IPS-20b (cell line): ENCODE measurements around the gene ZIC2.
A peak's percentile ranks its signal among the peaks of the same experiment; 100 is the strongest.

Experiments
- H3K27ac ChIP-seq: one replicate; pipeline ENCODE4 v1.5.1; 2013; ENCODE audit warnings: low read length
- H3K27me3 ChIP-seq: 2 replicates; pipeline ENCODE4 v1.6.1; 2013; ENCODE audit warnings: mild to moderate bottlenecking, low read length, inconsistent platforms; ENCODE audit not compliant: insufficient read depth
- H3K36me3 ChIP-seq: 2 replicates; pipeline ENCODE4 v1.6.1; 2013; ENCODE audit warnings: low read depth, mild to moderate bottlenecking, inconsistent platforms, low read length, moderate library complexity; ENCODE audit not compliant: insufficient read depth
- H3K4me1 ChIP-seq: 2 replicates; pipeline ENCODE4 v1.6.1; 2013; ENCODE audit warnings: mild to moderate bottlenecking, control low read depth, inconsistent platforms, low read length, moderate library complexity; ENCODE audit not compliant: insufficient read depth
- H3K4me3 ChIP-seq: 2 replicates; pipeline ENCODE4 v1.5.1; 2013; ENCODE audit warnings: mild to moderate bottlenecking, low read length, inconsistent platforms
- H3K9ac ChIP-seq: 2 replicates; pipeline ENCODE4 v1.6.1; 2013; ENCODE audit warnings: low read depth, mild to moderate bottlenecking, inconsistent platforms, low read length, moderate library complexity
- H3K9me3 ChIP-seq: 2 replicates; pipeline ENCODE4 v1.6.1; 2013; ENCODE audit warnings: mild to moderate bottlenecking, low read depth, low read length, inconsistent platforms; ENCODE audit not compliant: insufficient read depth

The ZIC2 gene

GRCh38 chr13:99969919-99970650 lies 11.5 kb upstream of the ZIC2 start:
- Histone ChIP-seq H3K36me3 (peaks cover 43% of the 10 kb centered on the region), H3K27me3 (peaks cover 48% of the 10 kb centered on the region), H3K27ac (no peak overlapping the region), H3K9me3 (no peaks in the 10 kb centered on the region), H3K4me3 (peak overlapping the region; percentile 94), H3K9ac (peak overlapping the region; percentile 96; the same call in 1 of the 2 replicates), H3K4me1 (peaks cover 33% of the 10 kb centered on the region; the same call in 1 of the 2 replicates)

- Histone ChIP-seq H3K9ac (peak overlapping the region; percentile 79; the same call in 1 of the 2 replicates), H3K9me3 (no peaks in the 10 kb centered on the region), H3K27ac (peak overlapping the region; percentile 18), H3K4me1 (peaks cover 41% of the 10 kb centered on the region; the same call in 1 of the 2 replicates), H3K27me3 (peaks cover 56% of the 10 kb centered on the region), H3K36me3 (peaks cover 35% of the 10 kb centered on the region), H3K4me3 (peak overlapping the region; percentile 94)
Measured at GRCh38 chr13:99970651-99971575, 10.7 kb upstream of the ZIC2 start.

DNA sequence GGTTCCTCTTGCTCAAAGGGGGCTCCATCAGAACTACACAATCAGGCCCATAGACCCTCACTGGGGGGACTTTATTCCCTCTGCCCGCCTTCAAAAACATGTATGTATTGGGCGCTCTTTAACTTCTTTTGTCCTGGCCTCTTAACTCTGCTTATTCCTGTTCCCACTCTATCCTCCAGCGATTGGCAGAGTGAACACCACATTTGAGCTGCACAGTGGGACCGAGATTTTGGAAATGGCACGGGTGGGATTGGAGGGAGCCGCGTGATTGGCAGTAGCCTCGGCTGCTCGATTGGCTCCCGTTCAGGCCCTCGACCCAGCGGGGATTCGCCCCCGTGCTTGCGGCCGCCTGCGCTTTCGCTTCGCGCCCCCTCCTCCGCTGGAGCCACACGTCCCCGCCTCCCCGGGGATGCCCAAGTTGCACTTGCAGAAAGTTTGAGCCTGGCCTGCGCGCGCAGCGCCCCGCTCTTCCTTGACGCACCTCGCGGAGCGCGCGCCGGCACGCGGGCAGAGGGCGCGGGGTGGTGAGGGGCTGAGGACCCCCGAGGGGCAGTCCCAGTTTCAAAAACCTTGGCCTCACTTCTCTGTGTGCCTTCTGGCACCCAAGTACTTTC lies 9.9 kb upstream of the ZIC2 start, which contains the start of gene ZIC5:
TSS of gene ZIC5 (minus strand) at position 192 of the 614 bp plus-strand sequence. CDS start at position 28, 164 bp downstream.
- peaks cover 64% of the 10 kb centered on the region for H3K27me3 ChIP-seq
- peaks cover 27% of the 10 kb centered on the region for H3K36me3 ChIP-seq
- H3K9ac ChIP-seq, result peak within 1 kb of the TSS; percentile 79; the same call in 1 of the 2 replicates
- peaks cover 43% of the 10 kb centered on the region; the same call in 1 of the 2 replicates for H3K4me1 ChIP-seq
- H3K4me3 ChIP-seq, result peak within 1 kb of the TSS; percentile 94
- peak within 1 kb of the TSS; percentile 18 for H3K27ac ChIP-seq
- no peaks in the 10 kb centered on the region for H3K9me3 ChIP-seq

- H3K4me1 ChIP-seq, result peaks cover 48% of the 10 kb centered on the region; the same call in 1 of the 2 replicates
- peak overlapping the region; percentile 79; the same call in 1 of the 2 replicates for H3K9ac ChIP-seq
- peaks cover 22% of the 10 kb centered on the region for H3K36me3 ChIP-seq
- H3K27me3 ChIP-seq, result peaks cover 66% of the 10 kb centered on the region
- peak overlapping the region; percentile 85 for H3K4me3 ChIP-seq
- H3K9me3 ChIP-seq, result no peaks in the 10 kb centered on the region
- H3K27ac ChIP-seq, result no peak overlapping the region
Measured at GRCh38 chr13:99972190-99972731, 9.3 kb upstream of the ZIC2 start.

DNA sequence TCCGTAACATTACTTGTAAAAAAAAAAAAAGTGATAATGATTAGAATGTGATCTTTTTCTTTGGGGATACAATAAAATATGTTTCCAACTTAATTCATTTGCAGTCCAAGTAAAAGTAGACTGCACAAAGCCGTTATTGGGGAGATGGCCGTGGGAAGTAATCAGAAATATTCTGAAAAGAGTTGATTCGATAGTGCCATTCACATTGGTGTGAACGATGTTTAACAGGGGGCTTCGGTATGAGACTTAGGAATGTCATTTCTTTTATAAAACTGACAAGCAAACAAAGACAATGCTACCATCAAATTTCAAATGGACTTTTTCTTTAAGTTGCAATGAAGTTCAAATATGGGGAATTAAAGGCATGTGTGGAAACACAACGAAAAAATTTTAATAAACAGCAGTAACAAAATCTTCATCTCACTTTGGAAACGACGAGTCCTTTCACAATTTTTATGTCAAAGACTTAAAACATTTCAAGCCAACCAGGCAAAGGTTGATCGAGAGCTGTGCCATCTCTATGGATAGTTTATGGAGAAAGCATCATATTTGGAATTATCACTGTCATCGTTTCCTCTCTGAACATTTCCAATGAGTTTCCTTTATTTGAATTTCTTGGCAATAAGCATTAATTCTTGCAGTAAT lies 8.3 kb upstream of the ZIC2 start:
- H3K9ac ChIP-seq, result peak overlapping the region; percentile 79; the same call in 1 of the 2 replicates
- H3K27me3 ChIP-seq, result peaks cover 69% of the 10 kb centered on the region
- peaks cover 54% of the 10 kb centered on the region; the same call in 1 of the 2 replicates for H3K4me1 ChIP-seq
- no peaks in the 10 kb centered on the region for H3K9me3 ChIP-seq
- peaks cover 12% of the 10 kb centered on the region for H3K36me3 ChIP-seq
- H3K27ac ChIP-seq, result peak overlapping the region; percentile 4
- peak overlapping the region; percentile 85 for H3K4me3 ChIP-seq

DNA sequence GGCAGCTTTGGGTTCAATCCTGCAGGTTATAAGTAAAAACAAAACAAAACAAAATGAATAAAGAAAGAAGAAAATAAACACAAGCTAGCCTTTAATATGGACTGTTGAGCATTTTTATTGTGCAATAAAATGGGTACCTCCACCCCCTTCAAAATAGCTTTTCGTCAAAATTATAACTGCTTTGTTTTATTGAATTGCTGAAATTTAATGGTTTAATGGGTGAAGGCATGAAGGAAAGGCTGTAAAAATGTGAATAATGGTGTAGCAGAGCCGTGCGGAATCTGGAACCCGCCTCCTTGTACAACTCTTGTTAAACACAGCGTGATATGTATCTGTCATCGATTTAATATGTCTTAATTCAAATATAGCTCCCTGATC lies 7.8 kb upstream of the ZIC2 start:
- peak overlapping the region; percentile 4 for H3K27ac ChIP-seq
- no peaks in the 10 kb centered on the region for H3K9me3 ChIP-seq
- H3K27me3 ChIP-seq, result peaks cover 75% of the 10 kb centered on the region
- H3K9ac ChIP-seq, result peak overlapping the region; percentile 79; the same call in 1 of the 2 replicates
- H3K4me1 ChIP-seq, result peaks cover 56% of the 10 kb centered on the region; the same call in 1 of the 2 replicates
- H3K4me3 ChIP-seq, result peak overlapping the region; percentile 85; the same call in 1 of the 2 replicates
- H3K36me3 ChIP-seq, result peaks cover 7% of the 10 kb centered on the region

DNA sequence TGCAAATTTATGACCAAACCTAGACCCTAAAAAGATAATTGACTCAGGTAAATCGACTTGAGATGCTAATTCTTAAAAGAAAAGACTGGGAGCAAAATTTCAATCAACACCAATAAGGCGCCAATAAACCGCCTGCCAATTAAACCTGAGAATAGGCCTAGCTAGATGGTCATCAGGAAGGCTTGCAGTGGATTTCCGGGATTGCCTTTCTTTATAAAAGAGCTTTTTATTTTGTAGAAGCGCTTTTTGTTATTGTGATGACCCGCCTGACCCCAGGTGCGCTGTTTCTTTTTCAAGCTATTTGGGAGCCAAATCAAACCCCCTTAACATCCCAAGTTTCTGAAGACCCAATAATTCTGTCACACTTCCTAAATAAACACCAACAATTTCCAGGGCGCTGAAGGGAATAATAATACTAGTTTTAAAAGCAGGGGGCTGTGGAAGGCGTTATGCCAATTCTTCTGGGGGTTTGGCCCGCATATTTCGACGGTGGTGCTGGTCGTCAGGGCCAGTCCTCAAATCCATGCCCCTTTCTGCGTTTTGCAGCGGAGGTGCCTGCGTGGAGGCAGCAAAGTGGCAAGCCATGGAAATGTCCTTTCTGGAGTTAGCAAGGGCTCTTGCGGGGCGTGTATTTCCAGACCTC lies 7.2 kb upstream of the ZIC2 start:
- no peaks in the 10 kb centered on the region for H3K9me3 ChIP-seq
- peaks cover 73% of the 10 kb centered on the region for H3K27me3 ChIP-seq
- peaks cover under 1% of the 10 kb centered on the region for H3K36me3 ChIP-seq
- peak overlapping the region; percentile 79; the same call in 1 of the 2 replicates for H3K9ac ChIP-seq
- H3K4me3 ChIP-seq, result peak overlapping the region; percentile 85; the same call in 1 of the 2 replicates
- H3K4me1 ChIP-seq, result peaks cover 56% of the 10 kb centered on the region; the same call in 1 of the 2 replicates
- H3K27ac ChIP-seq, result peak overlapping the region; percentile 9

DNA sequence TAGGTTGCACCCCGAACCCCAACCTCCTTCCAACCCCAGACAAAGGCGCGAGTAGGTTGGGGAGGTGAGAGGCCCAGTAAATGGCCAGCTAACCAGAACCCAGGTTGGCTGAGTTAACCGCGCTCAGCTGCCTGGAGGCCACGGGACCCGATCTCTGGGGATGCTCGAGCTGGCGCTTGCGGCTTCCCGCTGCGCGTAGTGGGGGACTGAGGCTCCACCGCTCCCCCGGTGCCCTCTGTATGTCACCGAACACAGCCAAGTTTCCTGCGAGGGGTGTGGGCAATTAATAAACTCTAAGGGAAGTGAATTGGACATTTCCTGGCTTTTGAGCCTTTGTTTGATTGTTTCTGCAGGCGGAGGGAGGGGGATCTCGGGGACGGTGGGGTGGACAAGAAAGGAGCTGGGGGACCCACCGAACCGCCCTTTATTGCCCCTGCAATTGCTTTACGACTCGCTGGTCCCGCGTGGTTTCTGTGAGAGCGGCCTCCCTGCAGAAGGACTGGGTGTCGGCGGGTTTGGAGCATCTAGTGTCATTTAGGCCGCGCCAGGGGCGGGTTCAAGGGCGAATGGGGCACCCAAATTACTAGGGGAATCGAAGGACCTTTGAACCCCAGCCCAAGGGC lies 6.5 kb upstream of the ZIC2 start:
- peak overlapping the region; percentile 9 for H3K27ac ChIP-seq
- H3K9me3 ChIP-seq, result no peaks in the 10 kb centered on the region
- no peaks in the 10 kb centered on the region for H3K36me3 ChIP-seq
- peak overlapping the region; percentile 85; the same call in 1 of the 2 replicates for H3K4me3 ChIP-seq
- peak overlapping the region; percentile 76; the same call in 1 of the 2 replicates for H3K9ac ChIP-seq
- H3K27me3 ChIP-seq, result peaks cover 73% of the 10 kb centered on the region
- H3K4me1 ChIP-seq, result peaks cover 56% of the 10 kb centered on the region; the same call in 1 of the 2 replicates

DNA sequence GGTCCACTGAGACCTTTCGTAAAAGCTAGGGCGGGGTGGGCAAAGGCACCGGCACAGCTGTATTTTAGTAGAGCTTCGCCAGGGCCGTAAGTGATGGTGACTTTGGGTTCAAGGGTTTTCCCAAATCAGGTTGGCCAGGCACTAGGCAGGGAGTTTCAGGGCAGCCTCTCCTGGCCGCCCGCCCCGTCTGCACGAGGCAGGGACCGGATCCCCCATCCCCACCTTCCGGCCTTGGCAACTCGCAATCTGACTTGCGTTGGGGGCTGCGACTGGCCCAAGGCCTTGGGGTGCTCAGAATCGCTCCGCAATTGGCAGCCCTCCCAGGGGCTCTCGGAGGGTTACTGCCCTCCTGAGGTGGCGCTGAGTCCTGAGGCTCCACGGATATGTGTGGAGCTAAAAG lies 6.0 kb upstream of the ZIC2 start:
- H3K27ac ChIP-seq, result peak overlapping the region; percentile 9
- H3K4me3 ChIP-seq, result no peak overlapping the region; the same call in 1 of the 2 replicates
- H3K9ac ChIP-seq, result peak overlapping the region; percentile 76; the same call in 1 of the 2 replicates
- no peaks in the 10 kb centered on the region for H3K9me3 ChIP-seq
- peaks cover 73% of the 10 kb centered on the region for H3K27me3 ChIP-seq
- no peaks in the 10 kb centered on the region for H3K36me3 ChIP-seq
- H3K4me1 ChIP-seq, result peaks cover 56% of the 10 kb centered on the region; the same call in 1 of the 2 replicates

- Histone ChIP-seq H3K27me3 (peaks cover 73% of the 10 kb centered on the region), H3K9ac (no peak overlapping the region), H3K4me1 (peaks cover 56% of the 10 kb centered on the region; the same call in 1 of the 2 replicates)
Measured at GRCh38 chr13:99976575-99976974, 5.0 kb upstream of the ZIC2 start.

More at GRCh38 chr13:99976575-99976974, 5.0 kb upstream of the ZIC2 start:
- Histone ChIP-seq H3K4me3 (no peak overlapping the region), H3K36me3 (no peaks in the 10 kb centered on the region), H3K27ac (no peak overlapping the region), H3K9me3 (no peaks in the 10 kb centered on the region)
